GM23338 (cell line): ENCODE data around the gene TULP4. TPM values are rescaled to one million over a fixed set of nuclear protein-coding genes. Genes with fewer than 3 reads are reported as not detected.

Experiments
- ATAC-seq: fragments of 200-7000 bp; cut with Tn5 transposase; 3 replicates; pipeline ENCODE4 v1.9.1; 2020
- DNase-seq: peaks from one replicate; pipeline ENCODE4 v3.0.0-alpha.2; 2015; ENCODE audit warnings: low spot score
- H2AFZ ChIP-seq: fragments of 200-600 bp; sonication (generic); 2 replicates; pipeline ENCODE4 v1.8.0; 2016; ENCODE audit warnings: antibody characterized with exemption, mild to moderate bottlenecking, moderate library complexity
- H3F3A ChIP-seq: fragments of 200-600 bp; sonication (generic); replicated peaks from 2 replicates; pipeline ENCODE4 v1.8.0; 2017; ENCODE audit warnings: antibody characterized with exemption, mixed run types, low read depth
- H3K27ac ChIP-seq: fragments of 200-600 bp; sonication (generic); 2 replicates; pipeline ENCODE4 v1.6.1; 2016; ENCODE audit warnings: low read depth
- H3K27me3 ChIP-seq: fragments of 200-600 bp; sonication (generic); 2 replicates; pipeline ENCODE4 v1.8.0; 2016; ENCODE audit warnings: mild to moderate bottlenecking, mixed run types, moderate library complexity; ENCODE audit not compliant: insufficient read depth
- H3K36me3 ChIP-seq: fragments of 200-600 bp; sonication (generic); 2 replicates; pipeline ENCODE4 v1.8.0; 2016; ENCODE audit warnings: mild to moderate bottlenecking; ENCODE audit not compliant: insufficient read depth
- H3K4me1 ChIP-seq: fragments of 200-600 bp; sonication (generic); 2 replicates; pipeline ENCODE4 v1.8.0; 2016; ENCODE audit warnings: mild to moderate bottlenecking, moderate library complexity; ENCODE audit not compliant: insufficient read depth
- H3K4me2 ChIP-seq: fragments of 200-600 bp; sonication (generic); 2 replicates; pipeline ENCODE4 v1.7.1; 2017; ENCODE audit warnings: mixed run types
- H3K4me3 ChIP-seq: fragments of 200-600 bp; sonication (generic); 2 replicates; pipeline ENCODE4 v1.6.1; 2016; ENCODE audit warnings: mixed run types
- H3K79me2 ChIP-seq: fragments of 200-600 bp; sonication (generic); replicated peaks from 2 replicates; pipeline ENCODE4 v1.8.0; 2017; ENCODE audit warnings: mild to moderate bottlenecking; ENCODE audit not compliant: insufficient read depth
- H3K9me2 ChIP-seq: fragments of 200-600 bp; sonication (generic); 2 replicates; pipeline ENCODE4 v1.8.0; 2017; ENCODE audit not compliant: insufficient read depth
- H4K20me1 ChIP-seq: fragments of 200-600 bp; sonication (generic); replicated peaks from 2 replicates; pipeline ENCODE4 v1.8.0; 2017; ENCODE audit warnings: mild to moderate bottlenecking; ENCODE audit not compliant: insufficient read depth
- H3K27ac Mint-ChIP-seq: 2 replicates; pipeline ENCODE4 v1.8.0; 2020; ENCODE audit warnings: inconsistent platforms, mild to moderate bottlenecking, moderate library complexity, mixed read lengths
- H3K27me3 Mint-ChIP-seq: 3 replicates; pipeline ENCODE4 v1.8.0; 2022; ENCODE audit warnings: low read depth, mild to moderate bottlenecking, moderate library complexity, mixed read lengths, inconsistent platforms; ENCODE audit not compliant: insufficient read depth, poor library complexity
- H3K36me3 Mint-ChIP-seq: 3 replicates; pipeline ENCODE4 v1.8.0; 2021; ENCODE audit warnings: low read depth, mild to moderate bottlenecking, inconsistent platforms, moderate library complexity, mixed read lengths
- H3K4me1 Mint-ChIP-seq: 3 replicates; pipeline ENCODE4 v1.8.0; 2020; ENCODE audit warnings: mild to moderate bottlenecking, inconsistent platforms, mixed read lengths
- H3K4me3 Mint-ChIP-seq: 3 replicates; pipeline ENCODE4 v1.8.0; 2021; ENCODE audit warnings: moderate library complexity, mild to moderate bottlenecking, inconsistent platforms, mixed read lengths
- H3K9me3 Mint-ChIP-seq: 3 replicates; pipeline ENCODE4 v1.8.0; 2020; ENCODE audit warnings: moderate library complexity, mild to moderate bottlenecking, inconsistent platforms, mixed read lengths
- CTCF ChIP-seq, 2 experiments: fragments of 200-600 bp in 1 of 2; sonication (generic) in 1 of 2; conservative IDR thresholded peaks; 2 replicates each; pipeline versions ENCODE4 v1.5.1 to v1.6.1; 2016 to 2017; ENCODE audit warnings: antibody characterized with exemption in 2 of 2, low read depth in 2 of 2, mild to moderate bottlenecking in 2 of 2, moderate library complexity in 1 of 2
- ETS1 ChIP-seq: IDR thresholded peaks from 2 replicates; pipeline ENCODE4 v1.6.1; 2016; ENCODE audit warnings: antibody characterized with exemption
- EZH2 ChIP-seq: fragments of 200-600 bp; sonication (generic); IDR thresholded peaks from one replicate; pipeline ENCODE4 v1.8.0; 2017; ENCODE audit warnings: antibody characterized with exemption, mild to moderate bottlenecking, low read depth; ENCODE audit not compliant: unreplicated experiment
- EZH2phosphoT487 ChIP-seq: fragments of 200-600 bp; sonication (generic); IDR thresholded peaks from one replicate; pipeline ENCODE4 v1.8.1; 2018; ENCODE audit warnings: antibody characterized with exemption; ENCODE audit not compliant: unreplicated experiment
- NANOG ChIP-seq: IDR thresholded peaks from 2 replicates; pipeline ENCODE4 v1.6.1; 2016; ENCODE audit warnings: antibody characterized with exemption, borderline replicate concordance
- POLR2AphosphoS5 ChIP-seq: IDR thresholded peaks from 2 replicates; pipeline ENCODE4 v1.6.1; 2016; ENCODE audit warnings: antibody characterized with exemption, low read depth
- REST ChIP-seq: IDR thresholded peaks from one replicate; pipeline ENCODE4 v1.6.1; 2018; ENCODE audit warnings: antibody characterized with exemption; ENCODE audit not compliant: unreplicated experiment
- STAT1 ChIP-seq: IDR thresholded peaks from one replicate; pipeline ENCODE4 v1.6.1; 2016; ENCODE audit warnings: antibody characterized with exemption; ENCODE audit not compliant: unreplicated experiment
- ZNF114 ChIP-seq: fragments of 250-450 bp; sonication (Bioruptor Pico); IDR thresholded peaks from 2 replicates; pipeline ENCODE4 v1.5.0; 2020; ENCODE audit warnings: mild to moderate bottlenecking, moderate library complexity
- ZNF331 ChIP-seq: fragments of 250-450 bp; sonication (Bioruptor Pico); IDR thresholded peaks from 2 replicates; pipeline ENCODE4 v1.5.0; 2020; ENCODE audit warnings: low read depth, mild to moderate bottlenecking, moderate library complexity
- polyA plus RNA-seq: library from polyadenylated mRNA; unstranded; fragments of >200 nt; fragmentation: Nextera tagmentation; extraction: Ambion mirVana; gene quantifications from 2 replicates; pipeline ENCODE4 v1.2.1, GENCODE V29; 2016
- total RNA-seq: library from RNA; depleted of rRNA; stranded (reverse); fragments of >200 nt; shearing (Covaris generic); gene quantifications from 2 replicates; pipeline ENCODE4 v1.2.3, GENCODE V29; 2014
- TF ChIP-seq, protein P1 (sequence below): fragments of 250-450 bp; sonication (Bioruptor Pico); IDR thresholded peaks from 2 replicates; pipeline ENCODE4 v1.5.0; 2020; ENCODE audit warnings: mild to moderate bottlenecking, moderate library complexity

Gene TULP4
- total and polyA plus RNA-seq, 2 experiments from 2014 or later: 31.2 to 50.2 TPM

DNA sequence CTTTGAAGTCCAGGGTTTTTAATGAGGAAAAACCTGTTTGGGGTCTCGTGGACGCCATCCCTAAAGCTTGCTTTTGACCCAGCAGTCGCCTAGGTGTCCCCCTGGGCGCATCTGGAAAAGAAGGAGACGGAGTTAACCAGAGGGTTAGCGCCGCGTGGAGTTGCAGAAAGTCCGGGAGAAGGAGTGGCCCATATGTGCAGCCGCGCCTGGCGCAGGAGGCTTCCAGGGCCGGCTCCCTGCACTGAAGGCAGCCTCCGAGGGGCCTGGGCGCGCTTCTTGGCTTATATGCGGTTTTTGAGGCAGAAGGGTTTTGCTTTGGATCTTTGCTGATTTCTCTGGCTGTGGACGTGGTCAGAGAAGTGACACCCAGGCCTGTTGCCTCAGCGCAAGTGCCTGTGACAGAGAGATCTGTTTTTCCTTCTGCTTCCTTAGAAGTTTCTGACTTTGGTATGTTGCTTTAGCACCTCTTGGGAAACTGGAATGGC is 248.6 kb downstream of the TULP4 start:
- peaks cover 28% of the 10 kb centered on the region for H3K4me1 Mint-ChIP-seq
- H3K4me3 ChIP-seq: peak overlapping the region; percentile 65
- no peaks in the 10 kb centered on the region for H3K9me2 ChIP-seq
- DNase-seq (peak; percentile 54), ATAC-seq (peak; percentile 49)
- H3K36me3 Mint-ChIP-seq: peaks cover 2% of the 10 kb centered on the region; the same call in 2 of the 3 replicates
- H3F3A ChIP-seq: peaks cover 11% of the 10 kb centered on the region; the same call in 1 of the 2 replicates
- 0 out of 2 replicates have a peak overlapping the region, but pooled peaks have one; percentile 4 for H2AFZ ChIP-seq
- no peak for TF ChIP-seq REST
- no peak for TF ChIP-seq ETS1
- TF ChIP-seq, protein P1, sequence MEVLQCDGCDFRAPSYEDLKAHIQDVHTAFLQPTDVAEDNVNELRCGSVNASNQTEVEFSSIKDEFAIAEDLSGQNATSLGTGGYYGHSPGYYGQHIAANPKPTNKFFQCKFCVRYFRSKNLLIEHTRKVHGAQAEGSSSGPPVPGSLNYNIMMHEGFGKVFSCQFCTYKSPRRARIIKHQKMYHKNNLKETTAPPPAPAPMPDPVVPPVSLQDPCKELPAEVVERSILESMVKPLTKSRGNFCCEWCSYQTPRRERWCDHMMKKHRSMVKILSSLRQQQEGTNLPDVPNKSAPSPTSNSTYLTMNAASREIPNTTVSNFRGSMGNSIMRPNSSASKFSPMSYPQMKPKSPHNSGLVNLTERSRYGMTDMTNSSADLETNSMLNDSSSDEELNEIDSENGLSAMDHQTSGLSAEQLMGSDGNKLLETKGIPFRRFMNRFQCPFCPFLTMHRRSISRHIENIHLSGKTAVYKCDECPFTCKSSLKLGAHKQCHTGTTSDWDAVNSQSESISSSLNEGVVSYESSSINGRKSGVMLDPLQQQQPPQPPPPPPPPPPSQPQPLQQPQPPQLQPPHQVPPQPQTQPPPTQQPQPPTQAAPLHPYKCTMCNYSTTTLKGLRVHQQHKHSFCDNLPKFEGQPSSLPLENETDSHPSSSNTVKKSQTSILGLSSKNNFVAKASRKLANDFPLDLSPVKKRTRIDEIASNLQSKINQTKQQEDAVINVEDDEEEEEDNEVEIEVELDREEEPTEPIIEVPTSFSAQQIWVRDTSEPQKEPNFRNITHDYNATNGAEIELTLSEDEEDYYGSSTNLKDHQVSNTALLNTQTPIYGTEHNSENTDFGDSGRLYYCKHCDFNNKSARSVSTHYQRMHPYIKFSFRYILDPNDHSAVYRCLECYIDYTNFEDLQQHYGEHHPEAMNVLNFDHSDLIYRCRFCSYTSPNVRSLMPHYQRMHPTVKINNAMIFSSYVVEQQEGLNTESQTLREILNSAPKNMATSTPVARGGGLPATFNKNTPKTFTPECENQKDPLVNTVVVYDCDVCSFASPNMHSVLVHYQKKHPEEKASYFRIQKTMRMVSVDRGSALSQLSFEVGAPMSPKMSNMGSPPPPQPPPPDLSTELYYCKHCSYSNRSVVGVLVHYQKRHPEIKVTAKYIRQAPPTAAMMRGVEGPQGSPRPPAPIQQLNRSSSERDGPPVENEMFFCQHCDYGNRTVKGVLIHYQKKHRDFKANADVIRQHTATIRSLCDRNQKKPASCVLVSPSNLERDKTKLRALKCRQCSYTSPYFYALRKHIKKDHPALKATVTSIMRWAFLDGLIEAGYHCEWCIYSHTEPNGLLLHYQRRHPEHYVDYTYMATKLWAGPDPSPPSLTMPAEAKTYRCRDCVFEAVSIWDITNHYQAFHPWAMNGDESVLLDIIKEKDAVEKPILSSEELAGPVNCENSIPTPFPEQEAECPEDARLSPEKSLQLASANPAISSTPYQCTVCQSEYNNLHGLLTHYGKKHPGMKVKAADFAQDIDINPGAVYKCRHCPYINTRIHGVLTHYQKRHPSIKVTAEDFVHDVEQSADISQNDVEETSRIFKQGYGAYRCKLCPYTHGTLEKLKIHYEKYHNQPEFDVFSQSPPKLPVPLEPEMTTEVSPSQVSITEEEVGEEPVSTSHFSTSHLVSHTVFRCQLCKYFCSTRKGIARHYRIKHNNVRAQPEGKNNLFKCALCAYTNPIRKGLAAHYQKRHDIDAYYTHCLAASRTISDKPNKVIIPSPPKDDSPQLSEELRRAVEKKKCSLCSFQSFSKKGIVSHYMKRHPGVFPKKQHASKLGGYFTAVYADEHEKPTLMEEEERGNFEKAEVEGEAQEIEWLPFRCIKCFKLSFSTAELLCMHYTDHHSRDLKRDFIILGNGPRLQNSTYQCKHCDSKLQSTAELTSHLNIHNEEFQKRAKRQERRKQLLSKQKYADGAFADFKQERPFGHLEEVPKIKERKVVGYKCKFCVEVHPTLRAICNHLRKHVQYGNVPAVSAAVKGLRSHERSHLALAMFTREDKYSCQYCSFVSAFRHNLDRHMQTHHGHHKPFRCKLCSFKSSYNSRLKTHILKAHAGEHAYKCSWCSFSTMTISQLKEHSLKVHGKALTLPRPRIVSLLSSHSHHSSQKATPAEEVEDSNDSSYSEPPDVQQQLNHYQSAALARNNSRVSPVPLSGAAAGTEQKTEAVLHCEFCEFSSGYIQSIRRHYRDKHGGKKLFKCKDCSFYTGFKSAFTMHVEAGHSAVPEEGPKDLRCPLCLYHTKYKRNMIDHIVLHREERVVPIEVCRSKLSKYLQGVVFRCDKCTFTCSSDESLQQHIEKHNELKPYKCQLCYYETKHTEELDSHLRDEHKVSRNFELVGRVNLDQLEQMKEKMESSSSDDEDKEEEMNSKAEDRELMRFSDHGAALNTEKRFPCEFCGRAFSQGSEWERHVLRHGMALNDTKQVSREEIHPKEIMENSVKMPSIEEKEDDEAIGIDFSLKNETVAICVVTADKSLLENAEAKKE (CRISPR knock-in tag): no peak
- no peak for TF ChIP-seq NANOG
- TF ChIP-seq STAT1: no peak
- TF ChIP-seq EZH2: no peak
- no peak for TF ChIP-seq ZNF331 (CRISPR knock-in tag)
- TF ChIP-seq POLR2AphosphoS5: no peak
- no peak for TF ChIP-seq ZNF114 (CRISPR knock-in tag)
- TF ChIP-seq CTCF (conservative IDR thresholded peaks at IDR 0.05; ENCODE audit: low read depth in 2 of 2): no peak
- no peak for TF ChIP-seq EZH2phosphoT487
- H3K27ac ChIP-seq: no peak overlapping the region
- H3K27ac Mint-ChIP-seq: peak overlapping the region; percentile 63; the same call in 1 of the 2 replicates
- H3K4me2 ChIP-seq: peak overlapping the region; percentile 88
- peaks cover 54% of the 10 kb centered on the region for H3K79me2 ChIP-seq
- no peaks in the 10 kb centered on the region for H3K36me3 ChIP-seq
- H4K20me1 ChIP-seq: peaks cover 26% of the 10 kb centered on the region
- H3K4me3 Mint-ChIP-seq: peak overlapping the region; percentile 95
- H3K27me3 Mint-ChIP-seq: peaks cover 11% of the 10 kb centered on the region
- no peaks in the 10 kb centered on the region for H3K27me3 ChIP-seq
- peaks cover 11% of the 10 kb centered on the region for H3K4me1 ChIP-seq
- H3K9me3 Mint-ChIP-seq: no peaks in the 10 kb centered on the region
